MCF 10A (cell line): ENCODE data around the gene NAT10. TPM values are rescaled to one million over a fixed set of nuclear protein-coding genes. Genes with fewer than 3 reads are reported as not detected.

ENCODE experiments used
- BruUV-seq: library from RNA; stranded (reverse); fragments of 400-500 nt; replicated peaks from 2 replicates; lab custom pipeline; 2021; lab: Mats Ljungman, UMichigan
- CTCF ChIA-PET: fragments of 300-600 bp; sonication (Branson Sonifier 250); formaldehyde crosslinking; extraction: SDS; loops from one replicate; lab custom pipeline; 2021; ENCODE audit warnings: antibody characterized with exemption, inconsistent platforms; lab: Yijun Ruan, JAX
- POLR2A ChIA-PET: fragments of 300-600, 350-650 bp; sonication (Branson Sonifier 250); formaldehyde crosslinking; extraction: SDS; loops from one replicate; lab custom pipeline; 2020; ENCODE audit warnings: antibody characterized with exemption, inconsistent platforms; lab: Yijun Ruan, JAX
- DNase-seq: peaks from one replicate; pipeline ENCODE4 v3.0.0-alpha.2; 2018; ENCODE audit not compliant: unreplicated experiment
- H3K27ac Mint-ChIP-seq: one replicate; pipeline ENCODE4 v1.8.0; 2022; ENCODE audit warnings: mild to moderate bottlenecking, low read depth, mixed read lengths; ENCODE audit not compliant: unreplicated experiment
- H3K27me3 Mint-ChIP-seq: one replicate; pipeline ENCODE4 v1.8.0; 2022; ENCODE audit warnings: mixed read lengths; ENCODE audit not compliant: insufficient read depth, unreplicated experiment
- H3K36me3 Mint-ChIP-seq: one replicate; pipeline ENCODE4 v1.8.0; 2022; ENCODE audit warnings: mild to moderate bottlenecking, moderate library complexity, mixed read lengths; ENCODE audit not compliant: insufficient read depth, unreplicated experiment
- H3K4me1 Mint-ChIP-seq: one replicate; pipeline ENCODE4 v1.8.0; 2022; ENCODE audit warnings: mixed read lengths; ENCODE audit not compliant: insufficient read depth, unreplicated experiment
- H3K4me3 Mint-ChIP-seq: one replicate; pipeline ENCODE4 v1.8.0; 2022; ENCODE audit warnings: mild to moderate bottlenecking, moderate library complexity, mixed read lengths; ENCODE audit not compliant: unreplicated experiment
- H3K9me3 Mint-ChIP-seq: one replicate; pipeline ENCODE4 v1.8.0; 2022; ENCODE audit warnings: mixed read lengths; ENCODE audit not compliant: unreplicated experiment
- CTCF ChIP-seq: fragments of 200-600 bp; IDR thresholded peaks from one replicate; pipeline ENCODE4 v1.8.0; 2022; ENCODE audit warnings: antibody characterized with exemption, mild to moderate bottlenecking; ENCODE audit not compliant: unreplicated experiment
- intact Hi-C: fragments of 100-400 bp; cut with micrococcal nuclease; formaldehyde crosslinking; loops from 2 replicates; pipeline ENCODE4 v1.14.1; 2022
- total RNA-seq: library from RNA; stranded (reverse); gene quantifications from 2 replicates; pipeline ENCODE4 v1.2.3, GENCODE V29; 2022

The NAT10 gene
- total RNA-seq, 1 experiment from 2014 or later, result 89.5 TPM

- POLR2A ChIA-PET, result interaction anchor here (0.6 to 2.1 kb wide), 5 partner anchors 12 to 165 kb away, joined by 3 to 10 read pairs (median 4); partner anchors contain the start of gene ABTB2
- no TSS peak for BruUV-seq
- CTCF ChIA-PET, result interaction anchor here (0.5 to 0.7 kb wide), 2 partner anchors 166 to 249 kb away, joined by 3 to 5 read pairs; no protein-coding TSS in a partner anchor
- Mint-ChIP-seq H3K36me3 (peaks cover 5% of the 10 kb centered on the region), H3K4me1 (peaks cover 11% of the 10 kb centered on the region), H3K9me3 (no peaks in the 10 kb centered on the region), H3K4me3 (peak overlapping the region; percentile 64), H3K27me3 (no peaks in the 10 kb centered on the region), H3K27ac (peak overlapping the region; percentile 74)
- DNase-seq, result peak; percentile 95
- TF ChIP-seq CTCF, result no peak
- intact Hi-C loops, result loop anchor here (5.0 kb wide), 1 partner anchor 165 kb away; the partner anchor contains the start of gene ABTB2
Measured at GRCh38 chr11:34192481-34193401, 87.3 kb downstream of the NAT10 start.

- Mint-ChIP-seq H3K36me3 (peaks cover 5% of the 10 kb centered on the region), H3K4me3 (no peak overlapping the region), H3K27ac (no peak overlapping the region), H3K9me3 (no peaks in the 10 kb centered on the region), H3K4me1 (peaks cover 11% of the 10 kb centered on the region), H3K27me3 (no peaks in the 10 kb centered on the region)
- CTCF ChIA-PET, result interaction anchor here (0.6 to 1.2 kb wide), 4 partner anchors 18 to 207 kb away, joined by 3 to 6 read pairs (median 4); no protein-coding TSS in a partner anchor
- intact Hi-C loops, result loop anchor here (5.0 kb wide), 1 partner anchor 163 kb away; the partner anchor contains the start of gene ABTB2
- POLR2A ChIA-PET, result interaction anchor here (2.1 kb wide), 1 partner anchor 20 kb away, joined by 10 read pairs; no protein-coding TSS in a partner anchor
- BruUV-seq, result no TSS peak
- no peak for TF ChIP-seq CTCF
- DNase-seq, result no peak
Measured at GRCh38 chr11:34194576-34195335, 89.3 kb downstream of the NAT10 start.

Other genes with a start within 250 kb of the NAT10 start
- gene LMO2, start 213.6 kb upstream of the NAT10 start, total RNA-seq, result 0.66 and 0.89 TPM in 2 replicates
- 190 and 219 TPM in 2 replicates for gene CAPRIN1, start 53.9 kb upstream of the NAT10 start, total RNA-seq